Adrenal gland (tissue), 12 donors: ENCODE data around the gene FNDC3B. TPM values are rescaled to one million over a fixed set of nuclear protein-coding genes. Genes with fewer than 3 reads are reported as not detected.

Source experiments
- DNase-seq, 7 donors: peaks; one replicate each; pipeline ENCODE4 v3.0.0-alpha.2; 2019 to 2020
- H3K27ac ChIP-seq, 5 donors: fragments of 200-600 bp; sonication (generic) in 4 of 5; 1 replicate in 3 of 5; 2 replicates in 2 of 5; pipeline versions ENCODE4 v1.5.1 to v1.8.0; 2016 to 2020; ENCODE audit warnings: mild to moderate bottlenecking in 1 of 5
- H3K27me3 ChIP-seq: fragments of 200-600 bp; 2 replicates; pipeline ENCODE4 v1.8.0; 2021
- H3K36me3 ChIP-seq, 2 donors: fragments of 200-600 bp; replicated peaks in 1 of 2; 1 replicate in 1 of 2; 2 replicates in 1 of 2; pipeline versions ENCODE4 v1.5.1 to v1.8.0; 2018 to 2022
- H3K4me1 ChIP-seq, 2 donors: fragments of 200-600 bp; replicated peaks in 1 of 2; 1 replicate in 1 of 2; 2 replicates in 1 of 2; pipeline versions ENCODE4 v1.5.1 to v1.8.0; 2018 to 2021
- H3K4me3 ChIP-seq, 4 donors: fragments of 200-600 bp; sonication (generic) in 3 of 4; one replicate each; pipeline ENCODE4 v1.5.1; 2016 to 2018
- H3K9me3 ChIP-seq, 3 donors: fragments of 200-600 bp; sonication (generic) in 1 of 3; replicated peaks in 1 of 3; 1 replicate in 2 of 3; 2 replicates in 1 of 3; pipeline versions ENCODE4 v1.5.1 to v1.8.0; 2016 to 2021
- POLR2A ChIP-seq, 2 donors: fragments of 450-650 bp; IDR thresholded peaks; one replicate each; pipeline ENCODE4 v1.6.1; 2017; ENCODE audit warnings: antibody characterized with exemption in 2 of 2, mild to moderate bottlenecking in 2 of 2, moderate library complexity in 1 of 2
- WGBS, 4 donors: extraction: QIAGEN DNeasy Blood & Tissue Kit in 2 of 4; methylation state at CpG; one replicate each; pipeline versions ENCODE4 v1.1.5 to v1.1.7; 2013 to 2017; 5-methylcytosine and 5-hydroxymethylcytosine counted together
- intact Hi-C, 2 donors: fragments of 100-400 bp; cut with DNase I; formaldehyde crosslinking; loops; one replicate each; pipeline versions ENCODE4 v1.14.1 to v1.15.0; 2022 to 2023
- polyA plus RNA-seq, 3 donors: library from polyadenylated mRNA; stranded (reverse); fragments of 200-250 nt in 2 of 3; fragments of 350-450 nt in 1 of 3; fragmentation: Illumina TruSeq in 1 of 3; extraction: RNeasy Lipid Tissue Mini Kit (QIAGEN cat#74804) in 1 of 3; gene quantifications; one replicate each; pipeline ENCODE4 v1.2.3, GENCODE V29; 2013 to 2014
- total RNA-seq, 9 donors: library from RNA; depleted of rRNA in 4 of 9; stranded (reverse); fragments of >200 nt in 4 of 9; fragments of 120-200 nt in 1 of 9; fragmentation: NEBNext Ultra II Directional in 1 of 9; extraction: Animal tissue kit (Norgen Biotek cat#: 25700) in 1 of 9; gene quantifications; one replicate each; pipeline versions ENCODE4 v1.1.0 to v1.2.4, GENCODE V29; 2013 to 2023
- TF ChIP-seq, protein P1 (sequence below), 6 experiments: fragments of 450-650 bp in 4 of 6; fragments of 200-600 bp in 2 of 6; sonication (generic) in 1 of 6; IDR thresholded peaks; 1 replicate in 5 of 6; 2 replicates in 1 of 6; pipeline versions ENCODE4 v1.5.1 to v1.8.0; 2016 to 2021; ENCODE audit warnings: antibody characterized with exemption in 6 of 6, mild to moderate bottlenecking in 2 of 6, moderate library complexity in 1 of 6
- donor health status: healthy with polysubstance abuse.
- donor health status: Bipolar disorder and iron deficiency.
- donor health status: DM: yes; HTN: yes; CAD: no.
- donor health status: DM: no; HTN: no; CAD: no.
- donor health status: DM: no; HTN: no; CAD: no.
- donor health status: DM: yes; HTN: yes; CAD: no.

The FNDC3B gene
- total and polyA plus RNA-seq, 12 donors, result 9.9 to 228 (median 105) TPM

DNA sequence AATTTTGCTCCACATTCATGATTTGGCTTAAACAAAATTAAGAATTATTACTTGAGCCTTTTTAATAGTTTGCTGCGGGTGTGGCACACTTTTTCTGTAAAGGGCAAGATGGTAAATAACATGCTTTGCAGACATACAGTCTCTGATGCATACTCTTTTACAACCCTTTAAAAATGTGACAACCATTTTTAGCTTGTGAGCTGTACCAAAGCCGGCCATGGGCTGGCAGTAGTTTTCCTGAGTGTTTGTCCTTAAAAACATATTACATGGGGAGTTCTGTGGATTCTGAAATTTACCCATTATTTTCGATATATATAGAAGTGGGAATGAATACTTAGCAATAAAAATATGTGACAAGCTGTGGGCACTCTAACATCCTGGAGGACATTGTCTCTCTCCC lies 163.4 kb downstream of the FNDC3B start:
- H3K4me1 ChIP-seq, result peaks cover 0 to 49% of the 10 kb centered on the region in 2 donors
- DNase-seq, result no peak
- no peaks in the 10 kb centered on the region for H3K27me3 ChIP-seq
- 84 to 87% (median 85%) methylated on average over 3 of the region's 3 CpGs for WGBS, 4 donors
- peak overlapping the region in 1 of 5 donors; percentile 14 for H3K27ac ChIP-seq
- H3K4me3 ChIP-seq, result no peak overlapping the region
- no peaks in the 10 kb centered on the region for H3K9me3 ChIP-seq
- no peaks in the 10 kb centered on the region for H3K36me3 ChIP-seq
- intact Hi-C loops, result no loop called here
- TF ChIP-seq, protein P1, sequence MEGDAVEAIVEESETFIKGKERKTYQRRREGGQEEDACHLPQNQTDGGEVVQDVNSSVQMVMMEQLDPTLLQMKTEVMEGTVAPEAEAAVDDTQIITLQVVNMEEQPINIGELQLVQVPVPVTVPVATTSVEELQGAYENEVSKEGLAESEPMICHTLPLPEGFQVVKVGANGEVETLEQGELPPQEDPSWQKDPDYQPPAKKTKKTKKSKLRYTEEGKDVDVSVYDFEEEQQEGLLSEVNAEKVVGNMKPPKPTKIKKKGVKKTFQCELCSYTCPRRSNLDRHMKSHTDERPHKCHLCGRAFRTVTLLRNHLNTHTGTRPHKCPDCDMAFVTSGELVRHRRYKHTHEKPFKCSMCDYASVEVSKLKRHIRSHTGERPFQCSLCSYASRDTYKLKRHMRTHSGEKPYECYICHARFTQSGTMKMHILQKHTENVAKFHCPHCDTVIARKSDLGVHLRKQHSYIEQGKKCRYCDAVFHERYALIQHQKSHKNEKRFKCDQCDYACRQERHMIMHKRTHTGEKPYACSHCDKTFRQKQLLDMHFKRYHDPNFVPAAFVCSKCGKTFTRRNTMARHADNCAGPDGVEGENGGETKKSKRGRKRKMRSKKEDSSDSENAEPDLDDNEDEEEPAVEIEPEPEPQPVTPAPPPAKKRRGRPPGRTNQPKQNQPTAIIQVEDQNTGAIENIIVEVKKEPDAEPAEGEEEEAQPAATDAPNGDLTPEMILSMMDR (IDR thresholded peaks at IDR 0.05), result no peak
- no peak for TF ChIP-seq POLR2A (IDR thresholded peaks at IDR 0.05)

DNA sequence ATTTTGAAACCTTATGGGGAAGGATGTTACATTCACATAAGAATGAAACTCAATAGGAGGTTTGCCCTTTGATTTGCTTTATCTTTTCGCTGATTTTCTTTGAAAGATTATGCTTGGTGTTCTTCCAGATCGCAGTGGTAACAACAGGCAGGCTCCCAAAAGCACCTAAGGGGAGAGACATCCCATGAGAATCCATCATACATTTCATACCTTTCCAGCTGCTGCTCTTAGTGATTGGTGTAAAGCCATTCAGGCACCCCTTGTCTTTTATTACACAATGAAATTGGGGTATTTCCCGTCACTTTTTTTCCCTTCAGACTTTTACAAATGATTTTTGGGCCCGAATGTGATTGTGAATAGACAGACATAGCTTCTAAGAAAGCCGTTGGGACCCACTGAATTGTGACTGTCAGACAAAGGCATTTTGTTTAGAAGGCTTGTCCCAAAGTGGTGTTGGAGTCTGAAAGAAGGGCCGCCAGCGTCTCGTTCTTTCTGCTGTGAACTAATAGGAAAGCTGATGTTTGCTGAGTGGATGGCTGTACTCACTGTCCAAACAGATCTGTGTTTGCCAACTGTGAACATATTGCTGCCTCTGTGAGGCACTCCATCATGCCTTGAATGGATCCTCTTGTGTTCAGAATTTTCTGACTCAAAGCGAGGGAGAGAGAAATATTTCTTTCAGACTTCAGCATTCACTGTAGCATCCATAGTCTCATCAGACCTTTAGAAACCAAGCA lies 164.3 kb downstream of the FNDC3B start:
- no peak for DNase-seq
- 71 to 77% (median 75%) methylated on average over 9 of the region's 9 CpGs for WGBS, 4 donors

DNA sequence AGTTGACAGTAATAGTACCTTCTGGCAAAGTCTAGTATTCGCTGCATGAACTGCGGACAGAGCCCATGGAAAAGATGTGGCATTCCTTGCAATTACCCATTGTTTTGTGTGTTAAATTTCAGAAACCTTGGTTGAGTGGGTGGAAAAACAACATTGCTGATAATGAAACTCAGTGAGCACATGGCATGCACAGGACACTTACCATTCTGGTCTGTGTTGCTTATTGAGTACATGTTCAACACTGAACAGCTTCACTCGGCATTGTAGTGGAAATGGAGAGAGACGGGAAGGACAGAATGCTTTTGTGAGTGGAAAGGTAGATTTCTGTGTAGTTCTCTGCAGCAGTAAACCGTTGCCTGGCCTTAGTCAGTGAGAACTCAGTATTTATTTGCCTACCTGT lies 165.3 kb downstream of the FNDC3B start:
- Histone ChIP-seq H3K4me3 (no peak overlapping the region), H3K27me3 (no peaks in the 10 kb centered on the region), H3K27ac (no peak overlapping the region), H3K9me3 (no peaks in the 10 kb centered on the region), H3K4me1 (peaks cover 0 to 49% of the 10 kb centered on the region in 2 donors), H3K36me3 (no peaks in the 10 kb centered on the region)
- intact Hi-C loops, result no loop called here
- 94 to 97% (median 96%) methylated on average over 5 of the region's 5 CpGs for WGBS, 4 donors
- no peak for DNase-seq
- no peak for TF ChIP-seq POLR2A (IDR thresholded peaks at IDR 0.05)
- TF ChIP-seq, protein P1 (IDR thresholded peaks at IDR 0.05), result no peak

More for the DNA sequence above, 164.3 kb downstream of the FNDC3B start:
- Histone ChIP-seq H3K4me1 (peaks cover 0 to 49% of the 10 kb centered on the region in 2 donors), H3K27me3 (no peaks in the 10 kb centered on the region), H3K4me3 (no peak overlapping the region), H3K36me3 (no peaks in the 10 kb centered on the region), H3K27ac (peak overlapping the region in 3 of 5 donors; percentile 1 to 54 (median 14)), H3K9me3 (no peaks in the 10 kb centered on the region)
- no peak for TF ChIP-seq POLR2A (IDR thresholded peaks at IDR 0.05)
- TF ChIP-seq, protein P1 (IDR thresholded peaks at IDR 0.05), result no peak
- intact Hi-C loops, result no loop called here

DNA sequence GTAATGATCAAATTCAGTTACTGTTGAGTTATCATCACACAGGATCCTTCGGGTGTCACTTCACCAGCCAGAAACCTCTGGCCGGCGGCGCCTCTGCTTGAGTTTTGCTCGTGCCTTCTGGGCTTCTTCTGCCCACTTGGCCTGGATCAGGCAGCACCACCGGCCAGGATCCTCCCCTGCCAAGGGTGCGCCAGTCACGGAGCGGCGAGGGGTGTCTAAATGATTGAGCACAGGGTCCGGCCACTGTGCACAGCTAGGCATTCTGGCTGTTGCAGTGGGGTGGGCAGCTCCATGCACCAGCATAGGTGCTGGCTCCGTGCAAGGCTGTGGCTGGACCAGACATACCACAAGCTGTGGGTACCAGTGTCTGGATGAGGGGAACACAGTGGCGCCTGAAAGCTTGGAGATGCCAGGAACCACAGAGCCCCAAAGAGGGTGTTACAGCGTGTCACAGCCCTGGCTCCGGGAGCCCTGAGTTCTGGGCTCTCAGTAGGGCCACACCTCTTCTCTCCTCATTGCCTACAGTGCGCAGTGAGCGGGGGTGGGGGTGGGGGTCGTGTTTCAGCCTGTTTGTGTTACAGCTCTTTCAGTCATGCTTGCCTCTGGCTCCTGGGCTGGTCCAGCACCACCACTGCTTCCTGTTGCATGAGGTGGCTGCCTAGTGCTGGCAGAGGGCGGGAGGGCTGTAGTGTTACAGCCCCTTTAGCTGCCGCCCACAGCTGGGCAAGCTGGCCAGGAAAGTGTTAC lies 169.4 kb downstream of the FNDC3B start:
- H3K27me3 ChIP-seq, result no peaks in the 10 kb centered on the region
- H3K9me3 ChIP-seq, result no peaks in the 10 kb centered on the region
- no peak overlapping the region for H3K4me3 ChIP-seq
- no peaks in the 10 kb centered on the region for H3K36me3 ChIP-seq
- intact Hi-C loops, result no loop called here
- DNase-seq, result no peak
- TF ChIP-seq, protein P1 (IDR thresholded peaks at IDR 0.05), result no peak
- no peak for TF ChIP-seq POLR2A (IDR thresholded peaks at IDR 0.05)
- H3K4me1 ChIP-seq, result peaks cover 9 to 27% of the 10 kb centered on the region in 2 donors
- peak overlapping the region in 1 of 5 donors; percentile 3 for H3K27ac ChIP-seq
- 89 to 97% (median 91%) methylated on average over 11 to 20 of the region's 20 CpGs for whole genome bisulfite sequencing, 4 donors
